VCaP (cell line): ENCODE results near the gene TSTD1.
"Not testable (repeated sequence)": the region's sequence is repeated elsewhere in the genome, so short reads cannot be mapped to it uniquely, and the experiment has no call there.

Experiments used
- H3K27ac ChIP-seq: fragments of 450-650 bp; 2 replicates; pipeline ENCODE4 v1.5.1; 2017
- TF ChIP-seq, protein P1 (sequence below): fragments of 450-650 bp; conservative IDR thresholded peaks from 2 replicates; pipeline ENCODE4 v1.5.1; 2017; ENCODE audit warnings: mild to moderate bottlenecking, moderate library complexity

TSTD1 gene

DNA sequence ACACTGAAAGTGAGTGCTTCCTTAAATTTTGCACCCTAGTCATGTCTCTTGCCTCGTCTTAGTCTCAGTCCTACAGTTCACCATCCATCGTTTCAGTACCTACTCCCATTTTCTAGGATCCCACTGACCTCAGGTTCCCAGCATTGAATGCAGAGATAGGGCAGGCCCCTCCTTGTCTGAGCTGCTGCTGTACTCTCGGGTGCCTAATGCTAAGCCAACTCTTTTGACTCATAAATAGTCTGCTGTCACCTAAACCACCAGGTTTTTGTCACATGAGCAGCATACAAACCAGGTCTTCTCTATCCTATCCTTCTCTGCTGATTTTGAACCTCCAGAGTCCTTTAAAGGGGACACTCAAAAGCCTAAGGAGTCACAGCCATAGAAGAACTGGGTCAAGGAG is 27.9 kb upstream of the TSTD1 start:
- TF ChIP-seq, protein P1, sequence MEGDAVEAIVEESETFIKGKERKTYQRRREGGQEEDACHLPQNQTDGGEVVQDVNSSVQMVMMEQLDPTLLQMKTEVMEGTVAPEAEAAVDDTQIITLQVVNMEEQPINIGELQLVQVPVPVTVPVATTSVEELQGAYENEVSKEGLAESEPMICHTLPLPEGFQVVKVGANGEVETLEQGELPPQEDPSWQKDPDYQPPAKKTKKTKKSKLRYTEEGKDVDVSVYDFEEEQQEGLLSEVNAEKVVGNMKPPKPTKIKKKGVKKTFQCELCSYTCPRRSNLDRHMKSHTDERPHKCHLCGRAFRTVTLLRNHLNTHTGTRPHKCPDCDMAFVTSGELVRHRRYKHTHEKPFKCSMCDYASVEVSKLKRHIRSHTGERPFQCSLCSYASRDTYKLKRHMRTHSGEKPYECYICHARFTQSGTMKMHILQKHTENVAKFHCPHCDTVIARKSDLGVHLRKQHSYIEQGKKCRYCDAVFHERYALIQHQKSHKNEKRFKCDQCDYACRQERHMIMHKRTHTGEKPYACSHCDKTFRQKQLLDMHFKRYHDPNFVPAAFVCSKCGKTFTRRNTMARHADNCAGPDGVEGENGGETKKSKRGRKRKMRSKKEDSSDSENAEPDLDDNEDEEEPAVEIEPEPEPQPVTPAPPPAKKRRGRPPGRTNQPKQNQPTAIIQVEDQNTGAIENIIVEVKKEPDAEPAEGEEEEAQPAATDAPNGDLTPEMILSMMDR = no peak
- no peak overlapping the region for H3K27ac ChIP-seq

DNA sequence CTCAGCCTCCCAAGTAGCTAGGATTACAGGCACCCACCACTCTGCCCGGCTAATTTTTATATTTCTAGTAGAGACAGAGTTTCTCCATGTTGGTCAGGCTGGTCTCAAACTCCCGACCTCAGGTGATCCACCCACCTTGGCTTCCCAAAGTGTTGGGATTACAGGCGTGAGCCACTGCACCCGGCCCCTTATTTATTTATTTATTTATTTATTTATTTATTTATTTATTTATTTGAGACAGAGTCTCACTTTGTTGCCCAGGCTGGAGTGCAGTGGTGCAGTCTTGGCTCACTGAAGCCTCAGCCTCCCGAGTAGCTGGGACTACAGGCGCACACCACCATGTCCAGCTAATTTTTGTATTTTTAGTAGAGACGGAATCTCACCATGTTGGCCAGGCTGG is 26.9 kb upstream of the TSTD1 start:
- not testable (repeated sequence) for H3K27ac ChIP-seq

- H3K27ac ChIP-seq = not testable (repeated sequence)
These were observed 25.2 kb upstream of the TSTD1 start for GRCh38 chr1:161063936-161064335.

GRCh38 chr1:161061419-161061818 is 22.7 kb upstream of the TSTD1 start:
- TF ChIP-seq, protein P1 = no peak
- no peak overlapping the region for H3K27ac ChIP-seq

GRCh38 chr1:161059293-161059692 is 20.5 kb upstream of the TSTD1 start:
- H3K27ac ChIP-seq = no peak overlapping the region

DNA sequence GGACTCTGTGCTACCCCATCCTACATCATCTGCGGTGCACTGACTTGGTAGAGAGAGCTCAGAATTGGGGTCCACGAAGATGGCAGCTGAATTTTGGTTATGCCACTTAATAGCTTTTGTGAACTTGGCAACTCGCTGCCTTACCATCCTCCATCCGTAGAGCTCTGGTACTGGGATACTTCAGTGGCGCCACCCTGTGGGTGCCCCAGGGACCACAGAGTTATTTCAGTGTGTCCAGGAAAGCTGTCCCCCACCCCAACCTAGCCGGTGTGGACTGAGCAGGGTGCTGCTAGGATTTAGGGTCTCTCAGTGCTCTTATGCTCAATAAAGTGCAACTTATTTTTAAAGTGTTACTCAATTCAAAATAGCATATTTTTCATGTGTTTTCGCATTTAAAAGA is 16.0 kb upstream of the TSTD1 start:
- no peak overlapping the region for H3K27ac ChIP-seq
- TF ChIP-seq, protein P1 = no peak

More at GRCh38 chr1:161059293-161059692, 20.5 kb upstream of the TSTD1 start:
- TF ChIP-seq, protein P1 = no peak

- H3K27ac ChIP-seq = no peak overlapping the region
- TF ChIP-seq, protein P1 = no peak
These were observed 15.5 kb upstream of the TSTD1 start for GRCh38 chr1:161054232-161054631.

DNA sequence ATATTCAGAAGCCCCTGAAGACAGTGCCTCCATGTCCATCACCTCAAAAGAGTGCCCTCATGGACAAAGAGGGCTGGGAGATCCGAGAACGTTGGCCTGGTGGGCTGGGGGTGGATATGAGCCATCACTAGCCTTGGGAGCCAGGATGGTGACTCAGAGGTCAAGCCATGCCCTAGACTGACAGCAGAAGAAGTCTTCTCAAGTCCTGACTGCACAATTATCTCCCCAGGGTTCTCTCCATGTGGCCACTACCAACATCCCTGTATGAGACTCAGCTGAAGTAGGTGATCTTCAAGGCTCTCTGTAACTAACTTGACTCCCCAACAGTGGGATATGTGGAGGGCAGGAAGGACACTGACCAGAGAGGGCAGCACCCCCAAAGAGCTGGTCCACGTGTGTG is 14.1 kb upstream of the TSTD1 start:
- TF ChIP-seq, protein P1 = no peak
- no peak overlapping the region for H3K27ac ChIP-seq

GRCh38 chr1:161051219-161051618 is 12.5 kb upstream of the TSTD1 start:
- H3K27ac ChIP-seq = no peak overlapping the region
- TF ChIP-seq, protein P1 = no peak
